H1 (cell line): ENCODE results near the gene MAPT. TPM values are rescaled to one million over a fixed set of nuclear protein-coding genes. Genes with fewer than 3 reads are reported as not detected.

Experiments
- HDAC2 ChIP-seq, 2 experiments: fragments of 300-600 bp in 1 of 2; sonication (generic) in 1 of 2; IDR thresholded peaks; 2 replicates each; pipeline ENCODE4 v1.6.1; 2011 to 2012; ENCODE audit warnings: low read depth in 2 of 2, low read length in 2 of 2, mild to moderate bottlenecking in 2 of 2, moderate library complexity in 2 of 2, borderline replicate concordance in 1 of 2, inconsistent platforms in 1 of 2
- polyA plus RNA-seq, 7 experiments: library from polyadenylated mRNA; depleted of rRNA in 3 of 7; stranded (reverse) in 5 of 7; unstranded in 2 of 7; fragments of >200 nt in 5 of 7; fragments of 200-250 nt in 2 of 7; gene quantifications; 1 replicate in 5 of 7; 2 replicates in 1 of 7; 4 replicates in 1 of 7; pipeline versions ENCODE4 v1.2.1 to v1.2.3, GENCODE V29; 2011 to 2013; ENCODE audit warnings: missing spikeins in 2 of 7, mixed read lengths in 2 of 7
- total RNA-seq: library from RNA; stranded (reverse); fragmentation: NEBNext Ultra II Directional; extraction: Animal tissue kit (Norgen Biotek cat#: 25700); gene quantifications from 2 replicates; pipeline ENCODE4 v1.2.1, GENCODE V29; 2021

MAPT gene
- total and polyA plus RNA-seq, 2 of the 8 experiments (the other 6 are each of a cell fraction or from before 2014, with no cell fraction given), result 0.54 to 1.7 TPM

DNA sequence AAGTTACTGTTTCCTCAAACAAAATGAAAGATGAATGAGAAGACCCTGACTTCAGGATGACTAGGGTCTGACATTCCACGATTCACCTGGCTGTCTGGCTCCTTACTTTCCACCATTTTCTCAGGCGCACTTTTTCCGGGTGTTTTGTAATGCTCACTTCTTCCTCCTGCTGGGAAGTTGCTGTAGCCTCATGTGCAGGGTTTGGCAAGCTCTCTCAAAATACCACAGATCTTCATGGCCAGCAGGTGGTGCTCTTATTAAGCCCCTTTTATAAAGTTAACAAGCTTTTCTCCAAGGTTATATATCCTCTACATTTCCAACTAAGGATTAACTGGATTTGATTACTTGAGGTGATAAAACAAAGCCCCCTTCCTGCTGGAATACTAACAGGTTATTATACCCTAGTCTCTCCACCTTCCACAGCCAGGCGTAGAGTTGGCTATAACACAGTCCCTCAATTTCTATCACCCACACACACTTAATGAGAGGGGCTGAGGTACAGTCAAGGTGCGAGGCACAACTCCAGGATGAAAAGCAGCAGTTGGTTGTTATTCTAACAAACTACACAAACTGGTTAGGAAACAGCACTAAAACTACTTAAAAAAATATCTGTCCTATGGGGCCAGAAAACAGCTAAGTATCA, 150.1 kb downstream of the MAPT start (continued):
- TF ChIP-seq HDAC2 (IDR thresholded peaks at IDR 0.05; ENCODE audit: borderline replicate concordance in 1 of 2, low read depth in 2 of 2, low read length in 2 of 2), result no peak
